NCI-H524 (cell line): Measurements from ENCODE around the gene RSPO3.
"Not testable (repeated sequence)": the region's sequence is repeated elsewhere in the genome, so short reads cannot be mapped to it uniquely, and the experiment has no call there.

Experiments
- DNase-seq, 2 experiments: peaks; one replicate each; lab custom pipeline; 2025; lab: John Stamatoyannopoulos, UW

The RSPO3 gene

DNA sequence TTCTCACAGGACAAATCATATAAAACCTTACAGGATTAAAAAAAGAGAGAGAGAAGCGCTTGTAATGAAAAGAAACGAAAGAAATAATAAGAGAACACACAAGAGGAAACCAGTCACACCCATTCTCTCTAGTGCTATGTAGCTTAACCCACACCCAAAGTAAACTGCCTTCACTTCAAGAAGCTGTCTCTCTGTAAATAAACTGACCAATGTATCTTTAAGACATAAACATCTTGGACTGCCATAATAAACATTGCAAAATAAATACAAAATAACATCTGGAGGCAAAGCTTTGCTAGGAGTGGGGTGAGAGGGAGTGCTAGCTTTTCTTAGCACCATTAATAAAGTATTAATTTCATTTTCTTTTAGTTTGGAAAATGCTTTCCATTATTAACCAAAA, 86.6 kb downstream of the RSPO3 start:
- no peak for DNase-seq

DNA sequence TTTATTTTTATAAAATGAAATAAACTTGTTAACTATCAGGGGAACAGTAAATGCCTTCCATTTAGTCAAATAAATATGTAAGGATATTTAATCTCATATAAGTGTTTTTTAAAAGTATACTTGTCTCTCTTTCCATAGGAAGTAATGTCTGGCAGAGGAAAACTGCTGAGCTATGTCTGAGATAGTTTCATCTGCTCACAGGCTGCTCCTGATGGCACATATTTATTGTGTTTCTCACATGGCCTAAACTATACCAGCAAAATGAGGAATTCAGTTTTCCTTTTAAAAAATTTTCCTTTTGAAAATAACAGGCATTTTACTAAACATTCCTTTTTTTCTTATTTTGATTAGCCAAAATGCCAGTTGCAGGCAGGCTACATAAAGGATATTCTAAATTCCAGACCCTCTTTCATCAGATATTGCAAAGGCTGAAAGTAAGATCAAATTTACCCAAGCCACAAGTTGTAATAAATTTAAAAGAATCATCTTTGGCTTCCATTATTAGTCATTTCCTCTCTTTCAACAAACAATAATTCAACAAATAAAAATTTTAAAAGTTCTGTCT, 88.1 kb downstream of the RSPO3 start:
- DNase-seq = no peak

DNA sequence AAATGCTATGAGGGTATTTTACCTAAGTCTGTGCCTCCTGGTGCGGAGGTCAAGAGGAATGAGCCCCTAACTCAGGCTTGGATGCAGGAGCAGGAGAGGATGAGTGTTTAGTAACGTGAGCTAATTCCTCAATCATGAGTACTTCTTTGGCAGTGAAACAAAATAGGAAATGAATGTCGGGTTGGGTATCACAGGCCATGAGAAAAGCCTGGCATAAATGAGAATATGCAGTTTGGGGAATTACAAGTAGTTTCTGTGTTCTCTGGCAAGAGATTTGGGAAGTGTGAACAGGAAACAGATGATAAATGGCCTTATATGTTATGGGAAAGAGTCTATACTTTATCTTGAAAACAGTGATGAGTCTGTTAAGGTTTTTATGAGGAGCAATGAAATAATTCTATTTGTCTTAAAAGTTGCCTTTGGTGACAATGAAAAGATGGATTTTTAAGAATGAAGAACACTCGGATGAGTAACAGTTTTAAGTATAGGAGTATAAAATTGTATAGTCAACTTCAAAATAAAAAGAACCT, 89.2 kb downstream of the RSPO3 start:
- no peak for DNase-seq

DNA sequence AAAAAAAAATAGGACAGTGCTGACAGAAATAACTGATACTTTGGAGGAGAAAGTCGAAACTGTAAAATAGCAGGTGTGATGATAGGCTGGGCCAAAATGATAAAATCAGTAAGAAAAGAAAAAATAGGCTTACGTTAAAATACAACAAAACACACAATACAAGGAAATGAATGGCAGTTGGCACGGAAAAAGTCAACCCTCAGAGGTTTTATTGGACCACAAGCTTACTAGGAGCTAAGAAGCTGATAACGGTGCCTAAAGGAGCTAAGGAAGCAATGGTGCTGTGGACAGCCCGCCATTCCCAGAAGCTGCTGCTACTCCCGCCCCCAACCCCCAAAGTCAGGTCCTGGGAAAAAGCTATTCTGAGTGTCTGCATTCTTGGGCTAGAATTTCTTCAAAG, 92.3 kb downstream of the RSPO3 start:
- no peak for DNase-seq

DNA sequence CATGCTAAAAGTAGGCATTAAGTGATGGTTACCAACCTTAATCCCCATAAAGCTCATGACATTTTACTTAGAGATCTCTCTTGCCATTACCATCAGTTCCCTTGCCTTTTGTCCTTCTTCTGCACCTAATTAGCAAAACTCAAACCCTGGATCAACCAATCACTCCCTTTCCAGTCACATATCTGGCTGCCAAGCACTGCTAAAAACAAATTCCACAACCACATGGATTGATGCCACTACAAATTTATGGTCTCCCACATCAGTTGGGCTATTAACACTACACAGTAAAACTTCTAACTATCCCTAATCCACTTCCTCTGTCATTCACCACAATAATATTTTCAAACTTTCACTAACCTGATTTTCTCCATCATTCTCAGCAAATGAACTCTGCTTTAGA, 93.9 kb downstream of the RSPO3 start:
- no peak for DNase-seq

DNA sequence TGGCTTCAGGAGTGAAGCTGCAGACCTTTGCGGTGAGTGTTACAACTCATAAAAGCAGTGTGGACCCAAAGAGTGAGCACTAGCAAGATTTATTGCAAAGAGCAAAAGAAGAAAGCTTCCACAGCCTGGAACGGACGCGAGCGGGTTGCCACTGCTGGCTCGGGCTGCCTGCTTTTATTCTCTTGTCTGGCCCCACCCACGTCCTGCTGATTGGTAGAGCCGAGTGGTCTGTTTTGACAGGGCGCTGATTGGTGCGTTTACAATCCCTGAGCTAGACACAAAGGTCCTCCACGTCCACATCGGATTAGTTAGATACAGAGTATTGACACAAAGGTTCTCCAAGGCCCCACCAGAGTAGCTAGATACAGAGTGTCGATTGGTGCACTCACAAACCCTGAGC, 95.6 kb downstream of the RSPO3 start:
- DNase-seq = not testable (repeated sequence)

DNA sequence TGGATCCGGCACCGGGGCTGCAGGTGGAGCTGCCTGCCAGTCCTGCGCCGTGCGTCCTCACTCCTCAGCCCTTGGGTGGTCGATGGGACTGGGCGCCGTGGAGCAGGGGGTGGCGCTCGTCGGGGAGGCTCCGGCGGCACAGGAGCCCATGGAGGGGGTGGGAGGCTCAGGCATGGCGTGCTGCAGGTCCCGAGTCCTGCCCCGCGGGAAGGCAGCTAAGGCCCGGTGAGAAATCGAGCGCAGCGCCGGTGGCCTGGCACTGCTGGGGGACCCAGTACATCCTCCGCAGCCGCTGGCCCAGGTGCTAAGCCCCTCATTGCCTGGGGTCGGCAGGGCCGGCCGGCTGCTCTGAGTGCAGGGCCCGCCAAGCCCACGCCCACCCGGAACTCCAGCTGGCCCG, 96.1 kb downstream of the RSPO3 start:
- not testable (repeated sequence) for DNase-seq

DNA sequence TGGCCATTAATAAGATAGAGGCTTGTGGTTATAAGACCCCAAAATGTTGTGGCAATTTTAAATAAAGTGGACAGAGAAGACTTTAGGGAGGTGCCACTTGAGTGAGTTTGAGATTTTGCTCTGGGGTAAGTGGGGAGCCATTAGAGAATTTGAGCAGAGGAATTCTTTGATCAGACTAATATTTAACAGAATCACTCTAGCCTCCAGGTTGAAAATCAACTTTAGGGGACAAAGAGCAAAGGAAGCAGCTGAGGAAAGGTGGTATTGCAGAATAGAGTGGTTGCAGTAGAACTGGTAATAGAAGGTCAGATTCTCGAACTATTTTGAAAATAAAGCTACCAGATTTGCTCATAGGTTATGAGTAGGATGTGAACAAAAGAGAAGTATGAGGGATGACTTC, 97.5 kb downstream of the RSPO3 start:
- DNase-seq = no peak

DNA sequence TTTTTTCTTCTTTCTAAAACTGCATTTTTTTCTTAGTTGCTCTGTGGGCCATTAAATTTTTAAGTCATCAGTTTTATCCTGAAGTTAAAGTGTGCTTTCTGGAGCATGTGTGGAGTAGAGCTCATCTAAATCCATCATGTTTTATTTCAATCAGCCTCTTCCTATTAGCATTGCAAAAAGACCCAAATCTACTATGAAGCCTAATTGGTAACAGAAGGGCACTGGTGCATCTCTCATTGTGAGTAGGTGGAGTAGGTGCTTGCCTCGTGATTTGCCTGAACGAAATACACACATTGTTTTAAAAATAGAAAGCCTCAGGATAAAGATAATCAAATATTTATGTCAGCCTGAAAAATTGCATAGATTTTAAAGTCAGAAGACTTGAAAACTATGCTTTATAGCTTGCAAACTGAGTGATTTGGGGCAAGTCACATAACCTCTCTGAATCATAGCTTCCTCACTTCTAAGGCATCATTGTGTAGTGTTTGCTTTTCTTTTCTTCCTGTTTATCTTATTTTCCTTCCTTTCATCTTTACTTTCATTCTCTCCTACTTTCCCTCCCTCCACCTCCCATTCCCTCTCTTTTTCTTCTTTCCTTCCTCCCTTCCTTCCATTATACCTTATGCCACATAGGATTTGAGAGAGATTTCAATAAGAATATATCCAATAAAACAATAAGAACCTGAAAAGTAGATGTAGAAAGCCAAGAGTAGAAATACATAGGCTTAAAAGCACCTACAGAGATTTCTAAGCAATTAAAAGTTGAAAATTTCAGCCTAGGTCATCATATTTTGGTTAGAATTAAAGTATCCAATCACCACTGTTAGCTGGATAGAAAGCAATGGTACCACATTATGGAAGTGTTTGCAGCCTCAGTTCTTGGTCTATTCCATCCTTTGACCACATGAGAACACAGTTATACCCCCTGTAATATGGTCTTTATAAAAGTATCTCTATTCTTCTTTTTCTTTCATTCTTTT, 98.6 kb downstream of the RSPO3 start:
- DNase-seq = no peak

DNA sequence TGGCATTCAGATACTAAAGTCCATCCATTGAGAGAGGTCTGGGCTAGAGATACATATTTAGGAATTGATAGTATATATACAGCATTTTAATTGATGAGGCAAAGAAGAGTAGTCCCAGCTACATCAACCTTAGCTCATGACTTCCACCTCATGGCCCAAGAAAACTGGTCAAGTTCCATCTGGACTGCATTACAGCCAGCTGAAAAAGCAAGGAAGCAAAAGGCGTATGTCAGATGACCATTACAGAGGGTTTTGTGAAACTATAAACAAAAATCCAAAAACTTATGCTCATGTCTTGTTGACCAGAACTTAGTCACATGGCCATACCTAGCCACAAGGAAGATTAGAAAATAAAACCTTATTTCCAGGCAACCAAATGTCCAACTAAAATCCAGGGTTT, 101.4 kb downstream of the RSPO3 start:
- no peak for DNase-seq

DNA sequence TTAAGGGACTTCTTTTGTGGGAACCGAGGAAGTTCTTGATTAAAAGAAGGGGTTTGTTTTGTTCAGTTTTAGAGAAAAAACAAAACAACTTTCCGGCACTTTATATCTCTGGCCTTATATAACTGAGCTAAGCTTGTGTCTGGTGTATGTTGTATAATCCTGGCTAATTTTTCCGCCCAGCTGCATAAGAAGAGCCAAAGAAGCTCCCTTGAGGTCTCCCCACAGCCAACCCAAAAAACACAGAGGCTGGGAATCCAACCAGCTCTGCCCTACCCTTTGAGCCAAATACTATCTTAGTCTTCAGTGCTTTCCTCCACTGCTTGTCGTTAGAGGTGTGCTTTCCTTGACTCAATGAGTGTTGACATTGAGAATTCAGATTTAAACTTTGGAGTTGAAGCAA, 102.7 kb downstream of the RSPO3 start:
- no peak for DNase-seq

DNA sequence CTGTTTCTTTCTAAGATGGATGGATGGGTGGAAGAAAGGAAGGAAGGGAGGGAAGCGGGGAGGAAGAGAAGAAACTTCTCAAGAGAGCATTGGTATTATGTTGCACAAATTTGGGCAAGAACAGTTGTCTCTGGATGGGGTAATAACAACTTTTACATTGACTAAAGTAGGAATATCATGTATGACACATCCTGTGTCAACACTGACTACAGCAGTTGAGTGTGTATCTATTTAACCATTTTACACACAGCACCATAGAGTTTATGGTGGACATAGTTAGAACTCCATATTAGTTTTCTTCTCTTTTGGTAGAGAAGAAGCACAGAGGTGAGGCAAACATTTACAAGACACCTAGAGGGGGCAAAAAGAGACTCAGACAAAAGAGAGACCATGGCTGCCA, 103.9 kb downstream of the RSPO3 start:
- no peak for DNase-seq

DNA sequence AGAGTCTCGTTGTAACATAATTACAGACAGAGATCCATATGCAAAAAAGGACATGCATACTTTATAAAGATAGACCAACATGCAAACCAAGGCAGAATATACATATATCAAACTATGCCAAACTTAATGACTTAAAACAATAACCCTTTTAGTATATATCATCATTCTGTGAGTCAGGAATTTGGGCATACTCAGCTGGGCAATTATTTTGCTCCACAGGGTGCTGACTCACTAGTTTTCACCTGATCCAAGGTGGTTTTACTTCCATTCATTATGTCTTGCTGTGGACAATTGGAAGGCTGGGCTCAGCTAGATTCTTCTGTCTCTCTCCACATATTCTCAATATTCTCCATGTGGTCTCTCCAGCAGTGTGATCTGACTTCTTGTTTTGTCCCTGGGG, 107.0 kb downstream of the RSPO3 start:
- no peak for DNase-seq

DNA sequence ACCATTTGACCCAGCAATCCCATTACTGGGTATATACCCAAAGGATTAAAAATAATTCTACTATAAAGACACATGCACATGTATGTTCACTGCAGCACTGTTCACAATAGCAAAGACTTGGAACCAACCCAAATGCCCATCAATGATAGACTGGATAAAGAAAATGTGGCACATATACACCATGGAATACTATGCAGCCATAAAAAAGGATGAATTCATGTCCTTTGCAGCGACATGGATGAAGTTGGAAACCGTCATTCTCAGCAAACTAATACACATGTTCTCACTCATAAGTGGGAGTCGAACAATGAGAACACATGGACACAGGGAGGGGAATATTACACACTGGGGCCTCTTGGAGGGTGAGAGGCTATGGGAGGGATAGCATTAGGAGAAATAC, 115.3 kb downstream of the RSPO3 start:
- DNase-seq = not testable (repeated sequence)

DNA sequence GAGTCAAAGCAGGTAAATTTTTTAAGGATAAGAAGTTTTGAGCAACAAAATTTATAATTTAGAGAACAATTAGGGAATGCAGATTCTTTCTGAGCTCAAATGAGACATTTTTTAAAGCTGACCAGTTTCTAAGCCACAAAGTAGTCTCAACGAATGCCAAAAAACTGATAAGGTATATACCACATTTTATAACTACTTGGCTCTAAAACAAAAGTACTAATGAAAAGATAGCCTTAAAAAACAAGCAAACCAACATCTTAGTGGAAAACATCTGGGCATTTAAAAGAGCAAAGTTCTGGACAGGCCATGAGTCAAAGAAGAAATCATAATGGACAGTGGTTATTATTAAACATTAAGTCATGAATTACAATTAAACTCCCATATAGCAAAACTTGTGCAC, 125.0 kb downstream of the RSPO3 start:
- no peak for DNase-seq
